Measurements from ENCODE around the gene PTH2R. TPM values are rescaled to one million over a fixed set of nuclear protein-coding genes. Genes with fewer than 3 reads are reported as not detected.
"Not testable (repeated sequence)": the region's sequence is repeated elsewhere in the genome, so short reads cannot be mapped to it uniquely, and the experiment has no call there.

PTH2R gene
- total RNA-seq, 4 donors from 2014 or later: not detected

DNA sequence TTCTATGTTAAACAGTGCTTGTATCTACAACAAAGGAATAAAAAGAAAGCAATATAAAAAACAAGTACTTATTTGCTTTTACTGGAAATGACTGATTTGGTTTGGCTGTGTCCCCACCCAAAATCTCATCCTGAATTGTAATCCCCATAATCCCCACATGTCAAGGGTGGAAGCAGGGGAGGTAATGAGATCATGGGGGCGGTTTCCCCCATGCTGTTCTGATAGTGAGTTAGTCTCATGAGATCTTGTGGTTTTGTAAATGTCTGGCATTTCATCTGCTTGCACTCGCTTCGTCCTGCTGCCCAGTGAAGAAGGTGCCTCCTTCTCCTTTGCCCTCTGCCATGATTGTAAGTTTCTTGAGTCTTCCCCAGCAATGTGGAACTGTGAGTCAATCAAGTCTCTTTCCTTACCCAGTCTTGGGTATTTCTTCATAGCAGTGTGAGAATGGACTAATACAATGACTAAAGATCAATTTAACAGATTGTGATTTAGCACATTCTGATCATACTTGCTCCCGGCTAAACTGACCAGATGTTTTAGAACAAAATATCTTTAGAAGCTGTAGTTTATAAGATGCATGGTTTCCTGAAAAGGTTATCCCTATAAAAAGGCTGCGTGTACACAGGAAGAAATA lies 19.9 kb downstream of the PTH2R start:
- Histone ChIP-seq H3K27me3 (no peaks in the 10 kb centered on the region), H3K4me1 (no peaks in the 10 kb centered on the region), H3K36me3 (no peaks in the 10 kb centered on the region), H3K4me3 (no peak overlapping the region), H3K27ac (no peak overlapping the region), H3K9me3 (peaks cover 0 to 14% (median 0%) of the 10 kb centered on the region in 4 donors)
- TF ChIP-seq POLR2A (IDR thresholded peaks at IDR 0.05) (no peak), EP300 (IDR thresholded peaks at IDR 0.05) (no peak)
- TF ChIP-seq, protein P1, sequence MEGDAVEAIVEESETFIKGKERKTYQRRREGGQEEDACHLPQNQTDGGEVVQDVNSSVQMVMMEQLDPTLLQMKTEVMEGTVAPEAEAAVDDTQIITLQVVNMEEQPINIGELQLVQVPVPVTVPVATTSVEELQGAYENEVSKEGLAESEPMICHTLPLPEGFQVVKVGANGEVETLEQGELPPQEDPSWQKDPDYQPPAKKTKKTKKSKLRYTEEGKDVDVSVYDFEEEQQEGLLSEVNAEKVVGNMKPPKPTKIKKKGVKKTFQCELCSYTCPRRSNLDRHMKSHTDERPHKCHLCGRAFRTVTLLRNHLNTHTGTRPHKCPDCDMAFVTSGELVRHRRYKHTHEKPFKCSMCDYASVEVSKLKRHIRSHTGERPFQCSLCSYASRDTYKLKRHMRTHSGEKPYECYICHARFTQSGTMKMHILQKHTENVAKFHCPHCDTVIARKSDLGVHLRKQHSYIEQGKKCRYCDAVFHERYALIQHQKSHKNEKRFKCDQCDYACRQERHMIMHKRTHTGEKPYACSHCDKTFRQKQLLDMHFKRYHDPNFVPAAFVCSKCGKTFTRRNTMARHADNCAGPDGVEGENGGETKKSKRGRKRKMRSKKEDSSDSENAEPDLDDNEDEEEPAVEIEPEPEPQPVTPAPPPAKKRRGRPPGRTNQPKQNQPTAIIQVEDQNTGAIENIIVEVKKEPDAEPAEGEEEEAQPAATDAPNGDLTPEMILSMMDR (IDR thresholded peaks at IDR 0.05): no peak
- no peak for DNase-seq (ENCODE audit: low spot score in 2 of 2)
- 68 to 76% methylated on average over 5 of the region's 5 CpGs for WGBS, 2 donors

DNA sequence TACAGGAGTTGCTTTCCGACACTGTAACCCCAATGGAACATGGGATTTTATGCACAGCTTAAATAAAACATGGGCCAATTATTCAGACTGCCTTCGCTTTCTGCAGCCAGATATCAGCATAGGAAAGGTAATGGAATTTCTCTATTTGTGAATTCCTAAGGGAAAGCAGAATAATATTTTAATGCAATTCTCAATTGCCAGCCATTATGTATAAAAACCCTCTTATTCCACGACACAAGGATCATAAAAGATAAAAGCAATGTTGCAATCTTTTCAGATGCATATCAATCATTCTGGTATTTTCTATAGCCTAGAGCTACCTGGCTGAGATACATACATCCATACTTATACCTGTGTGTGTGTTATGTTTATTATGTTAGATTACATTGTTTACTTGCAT lies 31.2 kb downstream of the PTH2R start:
- H3K27me3 ChIP-seq: no peaks in the 10 kb centered on the region
- no peak overlapping the region for H3K27ac ChIP-seq
- H3K4me1 ChIP-seq: no peaks in the 10 kb centered on the region
- WGBS, 2 donors: 83 to 89% methylated on average over 3 of the region's 3 CpGs
- no peaks in the 10 kb centered on the region for H3K36me3 ChIP-seq
- no peaks in the 10 kb centered on the region for H3K9me3 ChIP-seq
- no peak for TF ChIP-seq EP300 (IDR thresholded peaks at IDR 0.05)
- TF ChIP-seq, protein P1 (IDR thresholded peaks at IDR 0.05): no peak
- no peak for TF ChIP-seq POLR2A (IDR thresholded peaks at IDR 0.05)
- no peak for DNase-seq (ENCODE audit: low spot score in 2 of 2)
- H3K4me3 ChIP-seq: no peak overlapping the region

DNA sequence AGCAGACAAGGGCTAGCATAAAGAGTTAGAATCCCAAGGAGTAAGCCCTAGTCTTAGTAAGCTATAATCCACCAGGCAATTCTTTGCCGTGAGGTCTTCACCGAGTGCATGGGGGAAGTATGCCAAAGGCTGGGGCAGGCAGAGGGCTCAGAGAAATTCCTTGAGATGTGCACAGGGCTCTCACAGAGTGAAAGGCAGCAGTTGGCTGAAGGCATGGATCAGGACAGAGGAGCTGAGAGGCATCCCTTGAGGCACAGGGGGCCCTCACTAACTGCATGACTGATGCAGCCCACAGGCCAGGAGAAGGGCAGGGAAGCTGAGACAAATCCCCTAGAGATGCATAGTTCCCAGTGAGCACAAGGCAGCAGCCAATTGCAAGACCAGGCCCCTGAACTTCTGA lies 34.1 kb downstream of the PTH2R start:
- no peak overlapping the region for H3K27ac ChIP-seq
- DNase-seq (ENCODE audit: low spot score in 2 of 2): no peak
- no peaks in the 10 kb centered on the region for H3K27me3 ChIP-seq
- H3K9me3 ChIP-seq: no peaks in the 10 kb centered on the region
- H3K36me3 ChIP-seq: no peaks in the 10 kb centered on the region
- WGBS, 2 donors: 77% methylated on average over 2 of the region's 2 CpGs
- H3K4me3 ChIP-seq: no peak overlapping the region
- H3K4me1 ChIP-seq: no peaks in the 10 kb centered on the region
- no peak for TF ChIP-seq POLR2A (IDR thresholded peaks at IDR 0.05)
- TF ChIP-seq, protein P1 (IDR thresholded peaks at IDR 0.05): no peak
- TF ChIP-seq EP300 (IDR thresholded peaks at IDR 0.05): no peak

DNA sequence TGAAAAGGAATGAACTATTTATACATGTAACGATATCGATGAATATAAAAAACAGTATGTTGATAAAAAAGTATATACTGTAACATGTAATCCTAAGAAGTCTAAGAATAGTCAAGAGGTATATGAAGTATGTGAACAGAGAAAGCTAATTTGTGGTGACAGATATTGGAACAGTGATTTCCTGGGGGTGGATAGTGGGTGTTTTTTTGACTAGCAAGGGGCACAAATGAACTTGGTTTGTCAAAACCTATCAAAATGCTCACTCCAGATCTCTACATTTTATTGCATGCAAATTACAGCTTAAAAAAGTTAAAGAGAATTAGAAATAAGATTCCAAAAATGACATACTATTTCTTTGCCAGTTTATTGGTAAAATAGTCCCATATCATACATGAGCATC lies 35.4 kb downstream of the PTH2R start:
- WGBS, 2 donors: 95 to 96% methylated on average over 2 of the region's 2 CpGs
- TF ChIP-seq, protein P1 (IDR thresholded peaks at IDR 0.05): no peak
- TF ChIP-seq POLR2A (IDR thresholded peaks at IDR 0.05) (no peak), EP300 (IDR thresholded peaks at IDR 0.05) (no peak)
- no peak for DNase-seq (ENCODE audit: low spot score in 2 of 2)
- Histone ChIP-seq H3K36me3 (no peaks in the 10 kb centered on the region), H3K4me1 (no peaks in the 10 kb centered on the region), H3K27me3 (no peaks in the 10 kb centered on the region), H3K4me3 (no peak overlapping the region), H3K9me3 (no peaks in the 10 kb centered on the region), H3K27ac (no peak overlapping the region)

DNA sequence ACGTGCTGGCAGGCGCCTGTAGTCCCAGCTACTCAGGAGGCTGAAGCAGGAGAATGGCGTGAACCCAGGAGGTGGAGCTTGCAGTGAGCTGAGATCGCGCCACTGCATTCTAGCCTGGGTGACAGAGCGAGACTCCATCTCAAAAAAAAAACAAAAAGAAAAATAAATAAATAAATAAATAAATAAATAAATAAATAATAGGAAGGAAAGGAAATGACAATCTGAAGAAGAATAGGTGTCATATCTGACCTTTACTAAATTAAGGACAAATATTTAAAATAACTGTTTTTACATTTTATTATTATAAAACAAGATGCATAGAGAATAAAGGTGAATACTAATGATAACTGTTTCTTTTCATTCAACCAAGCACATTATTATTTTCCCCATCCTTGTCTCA lies 40.9 kb downstream of the PTH2R start:
- not testable (repeated sequence) for H3K4me1 ChIP-seq; H3K27ac ChIP-seq; DNase-seq (ENCODE audit: low spot score in 2 of 2); H3K9me3 ChIP-seq; H3K4me3 ChIP-seq; H3K27me3 ChIP-seq; H3K36me3 ChIP-seq
- 91 to 94% methylated on average over 6 of the region's 6 CpGs for WGBS, 2 donors

DNA sequence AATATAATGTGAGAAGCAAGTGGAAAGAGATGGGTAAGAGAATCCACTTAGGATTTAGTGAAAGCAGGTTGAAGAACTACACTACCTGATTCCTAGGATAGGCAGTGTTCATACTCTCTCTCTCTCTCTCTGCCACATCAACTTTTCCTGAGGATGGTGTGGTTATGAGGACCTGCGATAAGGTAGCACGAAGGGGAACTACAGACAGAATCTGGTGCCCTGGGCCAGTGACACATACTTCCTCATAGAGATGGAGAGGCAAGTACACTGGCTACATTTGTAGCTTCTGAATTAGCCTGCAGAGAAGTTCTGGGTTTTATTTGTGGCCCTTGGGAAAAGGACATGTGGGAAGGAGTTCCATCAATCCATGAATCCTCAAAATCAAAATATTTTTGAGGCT lies 44.5 kb downstream of the PTH2R start:
- Histone ChIP-seq H3K9me3 (no peaks in the 10 kb centered on the region), H3K27me3 (no peaks in the 10 kb centered on the region), H3K27ac (no peak overlapping the region), H3K4me1 (no peaks in the 10 kb centered on the region), H3K36me3 (no peaks in the 10 kb centered on the region), H3K4me3 (no peak overlapping the region)
- TF ChIP-seq EP300 (IDR thresholded peaks at IDR 0.05): no peak
- TF ChIP-seq POLR2A (IDR thresholded peaks at IDR 0.05): no peak
- TF ChIP-seq, protein P1 (IDR thresholded peaks at IDR 0.05): no peak
- DNase-seq (ENCODE audit: low spot score in 2 of 2): no peak
- WGBS, 2 donors: 70 to 77% methylated on average over 2 of the region's 2 CpGs

All from tibial nerve (tissue), 4 donors.